Retina (tissue), 1 donor: Measurements from ENCODE around the gene TRIM32.
"Not testable (repeated sequence)": the region's sequence is repeated elsewhere in the genome, so short reads cannot be mapped to it uniquely, and the experiment has no call there.

ENCODE experiments used
- DNase-seq: peaks from one replicate; pipeline ENCODE4 v3.0.0-alpha.2; 2016

Gene TRIM32

DNA sequence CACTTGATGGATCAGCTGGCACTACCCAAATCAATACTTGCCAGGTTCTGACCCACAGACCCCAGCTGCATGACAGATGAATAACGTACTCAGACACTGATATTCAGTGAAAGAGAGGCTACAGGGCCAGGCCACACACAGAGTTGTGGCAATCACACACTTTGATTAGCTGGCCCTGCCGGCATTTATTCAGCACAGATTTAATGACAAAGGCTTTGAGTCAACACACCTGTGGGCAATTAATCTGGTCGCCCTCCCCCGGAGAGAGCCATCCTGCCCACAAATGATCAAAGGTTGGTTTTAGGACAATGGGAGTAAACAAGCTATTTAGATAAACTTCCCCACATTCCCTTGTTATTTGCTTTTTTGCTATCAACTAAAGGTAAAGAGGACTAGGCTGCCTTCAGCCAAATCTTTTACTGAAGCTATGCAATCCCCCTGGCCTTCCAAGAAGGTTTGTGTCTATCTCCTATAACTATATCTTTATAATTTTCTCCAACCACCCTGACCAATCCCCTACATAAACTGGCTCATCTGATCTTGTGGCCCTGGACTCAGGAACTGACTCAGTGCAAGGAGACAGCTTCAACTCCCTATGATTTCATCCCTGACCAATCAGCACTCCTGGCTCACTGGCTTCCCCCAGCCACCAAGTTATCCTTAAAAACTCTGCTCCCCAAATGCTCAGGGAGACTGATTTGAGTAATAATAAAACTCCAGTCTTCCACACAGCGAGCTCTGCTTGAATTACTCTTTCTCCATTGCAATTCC, 12.7 kb upstream of the TRIM32 start:
- no peak for DNase-seq

DNA sequence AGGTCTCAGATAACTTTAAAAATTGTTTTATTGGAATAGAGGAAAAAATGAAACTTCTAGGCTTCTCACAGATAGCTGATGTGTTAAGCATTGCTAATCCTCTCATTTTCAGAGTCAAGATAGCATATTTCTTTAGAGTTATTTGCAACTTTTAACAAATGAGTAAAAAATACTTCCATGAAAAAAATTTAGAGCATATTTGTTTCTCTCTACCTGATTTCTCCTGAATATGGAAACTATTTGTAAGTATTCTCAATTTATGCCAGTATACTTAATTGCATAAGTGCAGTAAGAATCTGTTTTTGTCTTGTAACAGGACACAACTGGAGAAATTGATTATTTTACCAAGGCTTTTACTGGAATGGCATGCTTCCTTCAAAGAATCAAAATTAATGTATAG, 3.6 kb upstream of the TRIM32 start:
- DNase-seq, result no peak

DNA sequence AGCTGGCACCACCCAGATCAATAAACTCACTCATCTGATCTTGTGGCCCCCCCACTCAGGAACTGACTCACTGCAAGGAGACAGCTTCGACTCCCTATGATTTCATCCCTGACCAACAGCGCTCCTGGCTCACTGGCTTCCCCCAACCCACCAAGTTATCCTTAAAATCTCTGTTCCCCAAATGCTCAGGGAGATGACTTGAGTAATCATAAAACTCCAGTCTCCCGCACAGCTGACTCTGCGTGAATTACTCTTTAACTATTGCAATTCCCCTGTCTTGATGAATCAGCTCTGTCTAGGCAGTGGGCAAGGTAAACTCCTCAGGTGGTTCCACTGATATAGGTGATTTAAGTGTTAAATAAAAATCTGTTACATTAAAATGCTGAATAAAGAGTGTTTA, 1.9 kb upstream of the TRIM32 start:
- no peak for DNase-seq

DNA sequence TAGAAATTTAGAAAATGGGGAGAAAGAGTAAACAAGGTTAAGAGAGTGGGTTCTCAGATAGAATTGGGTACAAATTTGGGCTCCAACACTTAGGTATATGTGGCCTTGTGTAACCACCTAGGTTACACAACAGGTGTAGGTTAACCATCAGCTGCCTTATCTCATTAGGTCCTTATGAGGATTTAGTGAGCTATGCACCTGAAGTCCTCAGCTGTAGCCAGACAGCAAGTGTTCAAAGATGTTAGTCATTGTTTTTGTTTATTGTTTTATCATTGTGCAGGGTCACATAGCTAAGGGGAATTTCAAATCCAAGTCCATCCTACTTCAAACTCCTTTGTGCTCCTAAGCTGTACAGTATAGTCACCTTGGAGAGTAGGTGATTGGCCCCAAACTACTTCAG, 970 bp upstream of the TRIM32 start:
- DNase-seq, result no peak

DNA sequence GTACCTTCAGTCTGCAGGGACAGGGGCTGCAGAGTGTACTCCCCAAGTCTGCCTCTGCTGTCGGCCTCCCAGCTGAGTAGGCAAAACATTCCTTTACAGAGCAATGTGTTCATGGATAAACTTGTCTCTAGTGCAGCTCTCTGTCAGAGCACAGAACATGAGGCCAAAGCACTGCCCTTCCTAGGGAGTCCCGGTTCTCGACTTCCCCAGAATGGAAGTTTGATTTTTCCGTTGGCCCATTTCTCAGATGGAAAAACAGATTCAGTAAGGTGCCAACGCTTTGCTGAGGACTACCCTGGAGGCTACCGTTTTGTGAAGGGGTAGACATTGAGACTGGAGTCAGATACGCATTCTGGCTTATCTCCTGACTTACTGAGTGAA, 422 bp upstream of the TRIM32 start:
- no peak for DNase-seq

DNA sequence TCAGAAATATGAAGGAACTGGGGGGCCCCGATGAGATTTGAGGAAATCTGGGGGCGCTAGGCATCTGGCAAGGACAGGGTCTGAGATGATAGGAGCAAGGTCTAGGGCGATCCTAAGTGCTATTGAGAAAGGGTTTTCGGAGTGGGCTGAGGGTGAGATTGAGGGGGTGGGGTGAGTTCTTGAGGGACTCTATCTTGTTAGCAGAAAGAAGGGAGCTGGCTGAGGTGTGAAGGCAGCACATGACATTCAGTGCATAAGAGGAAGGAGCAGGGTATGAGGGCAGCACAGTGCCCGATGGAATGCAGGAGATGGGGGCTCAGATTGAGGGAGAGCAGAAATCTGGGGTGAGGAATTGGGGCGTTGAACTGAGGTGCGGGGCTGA, 640 bp downstream of the TRIM32 start:
- DNase-seq, result no peak

DNA sequence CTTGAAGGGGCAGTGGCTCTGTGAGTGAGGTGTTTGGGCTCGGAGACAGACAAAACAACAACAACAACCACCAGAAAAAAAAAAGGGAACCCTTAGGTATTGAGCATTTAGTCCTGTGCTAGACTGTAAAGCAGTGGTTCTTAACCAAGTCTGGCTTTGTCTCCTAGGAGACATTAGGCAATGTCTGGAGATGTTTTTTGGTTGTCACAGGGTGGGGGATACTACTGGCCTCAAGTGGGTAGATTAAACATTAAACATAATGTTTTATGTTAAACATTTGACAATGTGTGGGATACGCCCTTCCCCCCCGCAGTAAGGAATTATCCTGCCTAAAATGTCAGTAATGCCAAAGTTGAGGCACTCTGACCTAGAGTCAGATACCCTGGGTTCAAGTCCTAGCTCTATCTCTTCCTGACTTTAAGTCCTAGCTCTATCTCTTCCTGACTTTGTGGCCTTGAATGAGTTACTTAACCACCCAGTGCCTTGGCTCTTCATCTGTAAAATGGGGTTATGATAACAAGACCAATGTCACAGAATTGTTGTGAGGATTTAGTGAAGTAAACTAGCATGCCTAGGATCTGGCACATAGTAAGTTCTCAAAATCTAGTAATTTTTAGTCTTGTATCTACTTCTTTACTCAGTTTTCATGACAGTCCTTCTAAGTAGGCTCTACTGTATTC, 1.8 kb downstream of the TRIM32 start:
- no peak for DNase-seq

DNA sequence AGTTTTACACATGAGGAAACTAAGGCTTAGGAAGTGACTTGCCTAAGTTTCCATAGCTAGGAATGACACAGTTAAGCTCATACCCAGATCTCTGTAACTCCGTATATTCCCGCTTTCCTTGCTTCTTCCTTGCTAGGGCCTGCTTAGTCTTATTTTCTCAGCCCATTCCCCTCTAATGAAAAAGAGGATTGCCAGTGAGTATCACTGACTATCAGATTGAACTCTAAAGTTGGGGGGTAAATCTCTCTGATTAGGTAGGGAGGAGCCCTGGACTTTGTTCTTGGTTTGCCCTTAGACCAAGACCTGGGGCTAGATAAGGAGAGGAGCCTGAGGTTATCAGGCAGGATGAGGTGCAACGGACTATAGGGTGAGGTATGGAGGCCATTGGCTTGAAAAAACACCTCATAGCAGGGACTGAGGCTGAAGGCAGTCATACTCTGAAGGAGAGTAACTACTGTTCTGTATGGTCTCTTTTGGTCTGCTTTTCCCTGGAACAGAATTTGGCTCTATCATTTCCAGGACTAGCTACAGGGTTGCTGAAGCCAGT, 2.5 kb downstream of the TRIM32 start:
- no peak for DNase-seq

DNA sequence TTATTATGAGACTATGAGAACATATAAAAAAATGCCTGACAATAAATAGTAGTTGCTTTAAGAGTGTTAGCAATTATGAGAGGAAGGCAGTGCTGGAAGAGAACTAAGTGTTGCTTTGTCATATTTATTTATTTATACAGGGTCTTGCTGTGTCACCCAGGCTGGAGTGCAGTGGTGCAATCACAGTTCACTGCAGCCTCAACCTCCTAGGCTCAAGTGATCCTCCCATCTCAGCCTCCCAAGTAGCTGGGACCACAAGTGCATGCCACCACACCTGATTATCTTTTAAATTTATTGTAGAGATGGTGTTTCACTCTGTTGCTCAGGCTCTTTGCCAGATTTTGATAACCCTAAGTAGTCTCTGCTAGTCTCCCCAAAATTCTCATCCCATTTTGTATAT, 3.7 kb downstream of the TRIM32 start:
- DNase-seq, result not testable (repeated sequence)

DNA sequence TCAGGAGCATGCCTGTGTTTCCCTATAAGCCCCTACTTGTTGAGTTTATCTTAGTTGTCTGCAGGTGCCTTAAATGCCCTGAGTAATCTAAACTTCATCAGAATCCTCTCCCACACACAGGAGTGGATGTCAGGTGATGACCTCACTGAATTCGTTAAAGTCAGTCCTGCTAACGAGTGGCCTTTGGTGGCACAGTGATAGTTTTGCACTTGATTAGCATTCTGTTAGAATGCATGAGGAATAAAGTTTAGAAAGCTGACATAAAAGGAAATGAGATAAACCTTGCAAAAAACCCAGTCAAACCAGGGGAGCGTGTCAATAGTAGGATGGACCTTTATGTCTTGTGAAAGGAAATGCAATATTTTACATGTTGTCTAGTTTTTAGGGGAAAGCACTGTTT, 4.5 kb downstream of the TRIM32 start:
- DNase-seq, result no peak

DNA sequence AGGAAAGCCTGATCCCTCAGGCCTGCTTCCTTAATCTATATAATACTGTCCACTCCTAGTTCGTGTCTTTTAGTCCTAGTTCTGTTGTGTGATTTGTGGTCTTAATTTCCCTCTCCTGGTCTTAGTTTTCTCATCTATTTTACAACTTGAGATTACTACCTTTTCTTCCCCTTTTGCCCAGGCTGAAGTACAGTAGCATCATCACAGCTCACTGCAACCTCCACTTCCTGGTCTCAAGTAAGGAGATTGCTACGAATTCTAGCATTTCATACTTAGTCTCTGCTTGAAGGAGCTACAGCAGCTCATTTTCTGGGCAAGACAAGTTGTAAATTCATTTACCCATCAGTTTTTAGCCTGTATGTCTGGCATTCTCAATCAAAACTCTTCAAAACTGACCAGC, 5.5 kb downstream of the TRIM32 start:
- no peak for DNase-seq

DNA sequence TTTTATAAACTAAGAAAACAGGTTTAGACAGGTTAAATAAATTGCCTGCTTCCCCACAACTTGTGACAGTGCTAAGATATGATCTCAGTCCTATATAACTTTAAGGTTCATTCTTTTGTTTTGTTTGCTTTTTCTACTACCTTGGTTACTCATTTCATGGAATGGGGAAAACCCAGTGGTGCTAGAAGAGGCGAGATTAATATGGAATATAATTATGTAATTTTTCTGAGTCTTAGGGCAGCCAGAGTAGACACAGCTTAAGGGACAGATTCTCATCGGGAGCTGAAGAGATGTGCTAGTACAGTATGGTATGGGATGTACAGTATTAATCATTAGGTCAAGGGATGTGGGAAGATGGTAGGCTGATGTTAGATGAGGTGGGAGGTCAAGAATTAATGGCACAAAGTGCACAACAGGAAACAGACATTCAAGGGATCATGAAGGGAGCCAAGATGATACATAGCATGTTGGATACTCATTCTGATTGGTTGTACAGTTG, 6.2 kb downstream of the TRIM32 start:
- no peak for DNase-seq

DNA sequence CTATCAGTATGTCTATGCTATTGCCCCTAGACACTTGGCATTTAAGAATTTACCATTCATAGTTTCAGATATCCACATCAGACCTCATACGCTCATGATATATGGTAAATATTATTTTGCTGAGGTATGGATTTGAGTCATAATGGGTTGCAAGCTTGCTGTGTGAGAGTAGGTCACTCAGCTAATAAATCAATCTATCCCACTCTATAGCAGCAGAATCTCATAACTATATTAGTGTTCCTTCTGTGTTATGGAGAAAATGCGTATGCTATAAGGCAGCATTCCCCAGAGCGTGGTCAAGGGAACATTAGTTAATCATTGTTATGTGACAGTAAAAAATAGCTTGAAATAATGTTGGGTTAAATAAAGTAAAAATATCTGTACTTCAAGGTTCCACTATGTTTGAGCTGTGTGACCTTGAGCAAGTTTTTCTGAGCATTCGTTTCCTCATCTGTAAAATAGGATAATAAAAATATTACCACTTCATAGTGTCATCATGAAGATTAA, 7.7 kb downstream of the TRIM32 start:
- no peak for DNase-seq

DNA sequence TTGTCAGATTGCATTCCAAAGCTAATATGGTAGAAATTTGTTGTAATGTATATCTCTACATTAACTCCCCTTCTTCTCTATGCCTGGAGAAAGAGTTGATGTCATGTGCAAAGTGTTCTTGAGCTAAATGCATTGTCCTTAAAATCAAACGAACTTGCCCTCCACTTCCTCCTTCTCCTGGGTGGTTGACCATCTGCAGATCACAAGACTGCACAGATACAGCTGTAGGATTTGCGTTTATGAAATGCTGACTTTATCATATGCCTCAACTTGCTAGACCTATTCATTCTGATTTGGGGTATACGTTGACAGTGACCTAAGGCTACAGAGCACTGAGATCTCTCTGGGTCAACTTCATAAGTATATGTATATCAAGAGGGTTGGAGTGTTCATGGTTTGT, 8.3 kb downstream of the TRIM32 start:
- no peak for DNase-seq

DNA sequence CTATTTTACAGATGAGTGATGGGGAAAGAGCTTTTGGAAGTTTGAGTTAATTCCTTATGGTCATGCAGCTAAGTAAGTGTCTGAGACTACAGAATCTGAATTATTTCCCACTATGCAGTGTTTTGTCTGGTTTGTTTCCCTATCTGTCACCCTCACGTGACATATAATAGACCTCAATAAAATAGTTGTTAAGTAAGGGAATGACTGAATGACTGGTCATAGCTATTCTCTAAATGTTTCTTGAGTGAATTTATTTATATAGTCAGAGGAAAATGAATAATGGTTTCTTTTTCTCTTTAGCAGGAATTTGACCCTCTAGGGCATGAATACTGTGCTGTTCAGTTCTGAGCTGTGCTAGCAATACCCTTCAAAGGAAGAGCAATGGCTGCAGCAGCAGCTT, 10.3 kb downstream of the TRIM32 start:
- DNase-seq, result no peak

DNA sequence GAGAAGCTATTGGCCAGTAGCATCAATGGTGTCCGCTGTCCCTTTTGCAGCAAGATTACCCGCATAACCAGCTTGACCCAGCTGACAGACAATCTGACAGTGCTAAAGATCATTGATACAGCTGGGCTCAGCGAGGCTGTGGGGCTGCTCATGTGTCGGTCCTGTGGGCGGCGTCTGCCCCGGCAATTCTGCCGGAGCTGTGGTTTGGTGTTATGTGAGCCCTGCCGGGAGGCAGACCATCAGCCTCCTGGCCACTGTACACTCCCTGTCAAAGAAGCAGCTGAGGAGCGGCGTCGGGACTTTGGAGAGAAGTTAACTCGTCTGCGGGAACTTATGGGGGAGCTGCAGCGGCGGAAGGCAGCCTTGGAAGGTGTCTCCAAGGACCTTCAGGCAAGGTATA, 10.8 kb downstream of the TRIM32 start:
- DNase-seq, result no peak

DNA sequence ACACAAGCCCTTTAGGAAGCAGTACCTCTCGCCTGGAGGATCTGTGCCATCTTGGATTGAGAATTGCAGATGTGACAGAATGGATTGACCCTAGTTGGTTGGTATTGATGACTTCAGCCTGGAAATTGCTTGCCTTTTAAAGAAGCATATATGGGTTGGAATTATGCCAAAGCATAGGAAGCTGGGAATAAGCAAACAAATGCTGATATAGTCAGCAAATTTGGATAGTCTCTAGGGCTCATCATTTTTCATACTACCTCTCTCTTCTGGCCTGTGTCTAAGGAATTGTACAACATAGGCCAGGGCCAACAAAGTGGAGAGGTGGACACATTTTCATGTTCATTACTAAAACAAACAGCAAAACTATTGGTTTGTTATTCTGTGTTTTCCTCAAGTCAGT, 13.2 kb downstream of the TRIM32 start:
- DNase-seq, result no peak

DNA sequence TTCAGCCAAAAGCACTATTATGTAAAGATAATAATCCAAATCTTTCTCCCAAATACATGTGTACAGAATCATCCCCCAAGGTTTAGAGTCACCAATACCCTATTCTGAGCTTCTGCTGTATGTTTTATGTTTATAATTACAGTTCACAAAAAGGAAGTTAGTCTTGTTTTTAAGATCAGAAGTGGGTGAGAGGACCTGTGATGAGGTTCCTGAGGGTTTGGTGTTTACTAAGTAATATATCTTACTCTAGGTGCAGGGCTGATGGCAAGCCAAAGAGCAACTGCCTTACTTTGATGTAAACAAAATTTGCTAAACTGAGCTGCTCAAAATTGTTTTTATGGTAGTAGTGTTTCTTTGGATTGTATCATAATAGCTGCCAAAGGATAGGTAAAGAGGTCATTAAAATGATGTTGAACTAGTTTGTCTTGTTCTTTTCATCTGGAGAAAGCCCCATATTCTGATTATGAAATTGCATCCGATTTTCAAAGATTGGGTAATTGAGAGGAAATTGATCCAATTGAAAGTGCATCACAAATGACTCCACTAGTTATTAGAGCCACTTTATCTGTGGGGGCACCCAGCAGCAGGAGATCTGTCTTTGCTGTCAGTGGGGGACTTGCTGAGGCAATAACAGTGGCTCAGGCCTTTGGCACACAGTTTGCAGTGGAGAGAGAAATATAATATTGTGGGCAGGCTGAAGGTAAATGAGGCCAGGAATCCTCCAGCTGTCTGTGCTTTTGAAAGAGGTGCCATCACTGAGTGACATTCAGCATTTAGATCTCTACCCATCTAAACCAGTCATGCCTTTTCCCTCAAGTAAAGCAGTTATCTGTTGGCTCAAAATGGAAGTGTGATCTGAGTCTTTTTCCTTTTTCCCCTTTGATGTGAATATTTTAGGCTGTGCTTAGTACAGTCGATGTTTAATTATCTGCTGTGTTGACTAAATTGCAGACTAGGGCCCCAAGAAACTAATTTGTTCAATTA, 14.1 kb downstream of the TRIM32 start:
- DNase-seq, result no peak

DNA sequence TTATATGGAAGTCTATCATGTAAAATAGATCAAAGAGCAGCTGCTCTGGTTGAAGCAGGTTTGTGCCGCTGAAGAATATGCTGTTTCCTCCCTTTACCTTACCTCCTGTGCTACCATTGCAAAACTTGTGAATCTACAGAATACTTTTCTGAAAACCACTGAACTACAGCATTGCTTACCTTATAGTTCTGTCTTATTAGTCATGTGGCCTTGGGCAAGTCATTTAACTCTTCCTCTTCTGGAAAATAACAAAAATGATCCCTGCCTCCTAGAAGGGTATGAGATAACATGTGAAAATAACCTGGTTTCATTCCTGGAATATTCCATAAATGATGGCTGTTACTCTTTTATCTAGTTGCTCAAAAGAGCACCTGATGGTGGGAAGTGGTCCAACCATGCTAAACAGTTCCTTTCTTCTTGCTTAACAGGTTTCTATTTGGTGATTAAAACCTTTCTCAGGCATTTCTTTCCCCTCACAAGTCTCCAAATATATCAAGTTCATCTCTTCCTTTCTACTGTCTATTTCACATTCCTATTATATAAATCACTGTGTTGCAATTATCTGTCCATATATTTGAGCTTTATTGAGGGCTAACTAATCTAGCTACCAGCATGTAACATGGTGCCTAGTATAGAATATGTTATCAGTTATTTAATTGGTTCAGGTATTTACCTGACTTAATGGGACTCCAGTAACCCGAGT, 15.0 kb downstream of the TRIM32 start:
- DNase-seq, result no peak

DNA sequence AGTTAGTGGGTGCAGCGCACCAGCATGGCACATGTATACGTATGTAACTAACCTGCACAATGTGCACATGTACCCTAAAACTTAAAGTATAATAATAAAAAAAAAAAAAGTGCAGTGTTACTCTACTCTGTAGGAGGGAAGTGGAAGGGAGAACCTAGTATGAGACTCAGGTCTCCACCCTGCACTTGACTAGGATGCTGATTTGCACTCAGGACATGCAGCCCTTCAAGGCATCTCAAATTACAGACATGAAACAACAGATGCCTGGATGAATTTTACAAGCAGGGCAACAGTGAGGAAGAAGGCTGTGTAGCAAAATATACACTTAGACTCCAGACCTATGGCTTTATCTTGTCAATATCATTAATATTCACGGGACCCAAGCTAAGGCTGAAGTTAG, 16.5 kb downstream of the TRIM32 start:
- DNase-seq, result no peak

DNA sequence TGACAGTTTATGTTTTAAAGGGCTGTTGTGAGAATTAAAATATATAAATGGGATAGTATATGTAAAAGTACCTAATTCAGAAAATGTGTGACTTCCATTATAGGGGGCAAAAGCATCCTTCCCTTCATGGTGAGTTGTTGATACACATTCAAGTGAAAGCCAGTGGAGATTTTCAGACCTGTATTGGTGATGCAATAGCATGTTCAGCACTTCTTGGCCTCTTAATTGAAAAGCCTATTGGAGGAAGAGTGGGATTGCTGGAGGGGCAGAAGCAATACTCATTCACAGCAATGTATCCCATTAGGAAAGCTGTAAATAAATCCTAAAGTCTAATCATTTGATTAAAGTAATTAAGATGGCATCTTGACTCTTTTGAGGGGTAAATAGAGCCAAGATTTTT, 17.4 kb downstream of the TRIM32 start:
- DNase-seq, result no peak

DNA sequence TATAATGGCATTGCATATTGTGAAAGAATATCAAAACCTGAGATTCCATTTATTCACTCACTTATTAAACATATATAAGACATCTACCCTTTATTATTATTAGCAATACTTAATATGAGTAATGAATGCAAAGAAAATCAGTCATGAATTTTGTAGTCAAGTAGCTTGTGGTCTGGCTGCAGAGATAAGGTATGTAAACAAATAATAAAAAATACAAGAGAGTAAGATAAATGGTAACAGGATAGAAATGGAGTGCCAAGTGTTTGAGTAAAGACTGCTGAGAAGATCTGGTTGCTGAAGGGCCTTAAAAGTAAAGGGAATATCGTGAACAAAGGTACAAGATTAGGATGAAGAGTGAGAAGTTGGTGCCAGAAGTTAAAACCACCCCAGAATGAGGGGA, 18.4 kb downstream of the TRIM32 start:
- no peak for DNase-seq
